GM19025 (cell line): ENCODE results near the gene STAT5B.
"Not testable (repeated sequence)": the region's sequence is repeated elsewhere in the genome, so short reads cannot be mapped to it uniquely, and the experiment has no call there.

Experiments
- ATAC-seq: cut with Tn5 transposase; IDR thresholded peaks from one replicate; pipeline ENCODE4 v1.9.1; 2021; ENCODE audit warnings: mild to moderate bottlenecking, low read depth, moderate library complexity; ENCODE audit not compliant: unreplicated experiment

The STAT5B gene

DNA sequence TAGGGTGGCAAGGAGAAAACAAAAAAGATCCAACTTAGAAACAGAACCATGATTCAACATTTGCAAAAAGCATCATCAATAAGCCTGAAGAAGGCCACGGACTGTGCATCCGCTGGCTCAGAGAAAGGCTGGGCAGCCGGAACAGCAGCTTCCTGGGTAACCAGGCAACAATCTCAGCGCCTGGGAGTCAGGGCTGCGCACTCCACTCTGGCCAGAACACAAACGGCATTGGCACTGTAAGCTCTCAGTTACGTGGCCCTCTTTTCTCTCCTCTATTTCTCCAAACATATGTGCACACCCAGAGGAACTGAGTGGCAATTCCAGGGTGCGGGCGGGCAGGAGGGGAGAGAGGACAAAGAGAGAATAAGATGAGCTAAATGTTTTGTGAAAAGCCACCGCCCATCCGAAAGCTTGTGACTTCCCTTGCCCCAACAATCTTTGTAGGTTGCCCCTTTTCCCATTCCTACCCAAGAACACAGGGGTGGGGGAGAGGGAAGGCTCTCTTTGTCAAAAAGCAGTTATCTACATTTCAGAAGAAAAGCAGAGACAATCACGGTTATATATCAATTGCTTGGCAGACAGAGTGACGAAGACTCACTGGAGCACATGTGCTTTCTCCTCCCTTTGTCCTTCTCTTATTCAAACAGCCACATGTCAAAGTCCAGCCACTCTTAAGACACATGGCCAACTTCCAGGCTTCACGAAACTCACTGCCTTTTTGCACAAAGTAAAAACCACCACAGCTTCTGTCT is 75.3 kb downstream of the STAT5B start:
- no peak for ATAC-seq

DNA sequence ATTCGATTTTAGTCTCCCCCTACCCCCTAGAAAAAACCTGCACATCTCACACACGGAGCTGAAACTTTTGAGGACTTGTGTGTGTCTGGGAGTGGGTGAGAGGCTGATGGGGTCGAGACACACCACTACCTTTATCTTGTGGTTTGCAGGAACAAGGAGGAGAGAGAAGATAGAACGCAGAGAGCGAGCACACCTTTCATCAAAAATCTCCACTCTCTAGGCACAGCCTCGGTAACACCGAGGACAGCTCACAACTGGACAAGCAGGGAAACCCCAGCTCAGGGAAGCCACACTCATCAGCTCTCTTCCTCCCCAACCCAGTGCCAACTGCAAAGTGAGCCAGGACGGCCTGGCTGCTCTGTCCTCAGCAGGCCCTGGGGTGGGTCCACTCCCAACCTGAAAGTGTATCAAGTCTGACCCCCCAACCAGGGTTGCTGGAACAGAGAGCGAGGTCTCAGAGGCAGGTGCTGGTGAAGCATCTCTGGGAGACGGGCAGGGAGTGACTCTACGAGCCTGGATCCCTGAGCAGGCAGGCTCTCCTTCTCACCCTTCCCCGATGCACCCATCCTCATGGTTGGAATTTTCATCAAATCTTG is 76.7 kb downstream of the STAT5B start:
- no peak for ATAC-seq

DNA sequence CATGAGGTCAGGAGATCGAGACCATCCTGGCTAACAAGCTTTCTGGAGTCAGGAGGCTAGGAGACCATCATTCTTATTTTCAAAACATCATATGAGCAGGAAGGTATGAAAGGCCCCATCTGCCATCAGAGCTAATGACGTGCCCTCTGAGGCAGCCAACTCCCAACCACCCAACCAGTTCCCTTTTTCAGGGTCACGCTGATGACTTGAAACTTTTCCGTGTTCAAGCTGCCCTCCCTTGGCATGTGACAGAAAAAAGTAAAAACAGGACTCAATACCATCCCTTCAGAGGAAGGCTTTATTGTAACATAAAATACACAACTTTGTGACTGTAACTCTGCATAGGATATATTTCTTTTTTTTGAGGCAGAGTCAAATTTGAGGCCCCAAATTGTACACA is 77.3 kb downstream of the STAT5B start:
- ATAC-seq = no peak

DNA sequence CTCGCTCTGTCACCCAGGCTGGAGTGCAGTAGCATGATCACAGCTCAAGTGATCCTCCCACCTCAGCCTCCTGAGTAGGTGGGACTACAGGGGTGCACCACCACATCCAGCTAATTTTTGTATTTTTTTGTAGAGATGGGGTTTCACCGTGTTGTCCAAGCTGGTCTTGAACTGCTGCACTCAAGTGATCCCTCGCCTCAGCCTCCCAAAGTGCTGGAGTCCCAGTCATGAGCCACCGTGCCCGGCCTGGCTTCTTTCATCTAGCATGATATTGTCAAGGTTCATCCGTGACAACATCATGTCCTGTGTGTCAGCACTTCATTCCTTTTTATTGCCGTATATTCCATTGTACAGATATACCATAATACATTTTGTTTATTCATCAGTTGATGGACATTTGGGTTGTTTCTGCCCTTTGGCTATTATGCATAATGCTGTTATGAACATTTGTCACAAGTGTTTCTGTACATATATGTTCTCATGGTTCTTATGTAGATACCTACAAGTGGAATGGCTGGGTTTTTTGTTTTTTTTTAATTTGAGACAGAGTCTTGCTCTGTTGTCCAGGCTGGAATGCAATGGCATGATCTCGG is 78.5 kb downstream of the STAT5B start:
- ATAC-seq = no peak

DNA sequence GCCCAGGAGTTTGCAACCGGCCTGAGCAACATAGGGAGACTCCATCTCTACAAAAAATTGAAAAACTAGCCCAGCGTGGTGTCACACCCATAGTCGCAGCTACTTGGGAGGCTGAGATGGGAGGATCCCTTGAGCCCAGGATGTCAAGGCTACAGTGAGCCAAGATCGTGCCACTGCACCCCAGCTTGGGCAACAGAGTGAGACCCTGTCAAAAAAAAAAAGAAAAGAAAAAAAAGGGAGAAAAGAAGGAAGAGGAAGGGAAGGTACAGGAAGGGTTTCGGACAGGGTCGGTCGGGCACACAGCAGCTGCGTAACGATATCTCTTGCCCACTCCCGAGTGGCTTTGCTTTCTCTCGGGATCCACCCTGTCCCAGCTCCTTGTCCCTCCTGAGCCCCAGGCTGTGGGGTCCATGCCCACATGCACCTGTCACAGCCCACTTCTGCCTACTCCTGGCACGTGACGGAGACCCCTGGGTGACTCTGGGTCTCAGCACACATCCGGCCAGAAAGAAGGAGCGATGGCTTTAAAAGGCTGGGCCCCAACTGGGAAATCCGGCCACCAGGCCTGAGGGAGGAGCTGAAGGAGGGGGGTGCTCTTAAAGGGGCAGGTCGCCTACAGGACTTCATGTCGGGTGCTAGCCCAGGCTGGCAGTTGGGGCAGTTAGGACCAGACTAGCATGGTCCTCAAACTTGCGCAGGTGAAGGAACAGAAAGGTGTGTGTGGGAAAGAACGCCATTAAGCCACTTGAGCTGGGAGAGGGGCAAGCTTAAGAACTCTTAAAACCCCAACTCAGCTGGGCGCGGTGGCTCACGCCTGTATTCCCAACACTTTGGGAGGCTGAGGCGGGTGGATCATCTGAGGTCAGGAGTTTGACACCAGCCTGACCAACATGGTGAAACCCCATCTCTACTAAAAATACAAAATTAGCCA is 82.0 kb downstream of the STAT5B start, which contains the start of gene GHDC:
Gene GHDC, minus strand, starts transcription at position 526 of the 931 bp plus-strand sequence. CDS start 913 bp downstream, outside the sequence.
- ATAC-seq = peak; percentile 94

DNA sequence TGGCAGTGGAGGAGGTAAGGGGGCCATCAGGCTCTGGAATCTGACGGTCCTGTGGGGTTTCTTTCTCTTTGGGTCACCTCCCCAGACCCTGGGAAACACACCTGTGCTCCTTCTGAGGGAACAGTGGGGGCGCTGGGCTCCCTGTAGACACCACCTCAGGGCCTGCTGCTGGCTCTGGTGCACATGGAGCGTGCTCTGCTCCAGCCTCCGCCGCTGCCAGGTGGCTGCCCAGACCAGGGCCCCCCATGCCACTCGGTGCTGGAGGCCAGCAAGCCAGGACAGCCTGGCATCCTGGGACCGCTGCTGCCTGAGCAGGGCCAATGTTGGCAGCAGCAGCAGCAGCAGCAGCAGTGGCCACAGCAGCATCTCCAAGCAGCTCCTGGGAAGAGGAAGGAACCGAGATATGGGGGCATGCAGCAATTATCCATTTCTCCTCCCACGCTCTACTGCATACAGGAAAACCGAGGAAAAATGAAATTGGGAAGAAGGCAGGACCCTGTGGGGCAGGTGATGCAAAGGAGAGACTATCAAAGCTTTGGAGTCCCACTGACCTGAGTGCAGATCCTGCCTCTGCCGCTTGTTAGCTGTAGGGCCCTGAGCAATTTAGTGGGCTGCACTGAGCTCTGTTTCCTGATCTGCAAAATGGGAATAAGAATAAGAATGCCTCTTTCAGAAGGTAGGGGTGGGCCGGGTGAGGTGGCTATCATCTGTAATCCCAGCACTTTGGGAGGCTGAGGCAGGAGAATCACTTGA is 82.8 kb downstream of the STAT5B start:
- no peak for ATAC-seq

DNA sequence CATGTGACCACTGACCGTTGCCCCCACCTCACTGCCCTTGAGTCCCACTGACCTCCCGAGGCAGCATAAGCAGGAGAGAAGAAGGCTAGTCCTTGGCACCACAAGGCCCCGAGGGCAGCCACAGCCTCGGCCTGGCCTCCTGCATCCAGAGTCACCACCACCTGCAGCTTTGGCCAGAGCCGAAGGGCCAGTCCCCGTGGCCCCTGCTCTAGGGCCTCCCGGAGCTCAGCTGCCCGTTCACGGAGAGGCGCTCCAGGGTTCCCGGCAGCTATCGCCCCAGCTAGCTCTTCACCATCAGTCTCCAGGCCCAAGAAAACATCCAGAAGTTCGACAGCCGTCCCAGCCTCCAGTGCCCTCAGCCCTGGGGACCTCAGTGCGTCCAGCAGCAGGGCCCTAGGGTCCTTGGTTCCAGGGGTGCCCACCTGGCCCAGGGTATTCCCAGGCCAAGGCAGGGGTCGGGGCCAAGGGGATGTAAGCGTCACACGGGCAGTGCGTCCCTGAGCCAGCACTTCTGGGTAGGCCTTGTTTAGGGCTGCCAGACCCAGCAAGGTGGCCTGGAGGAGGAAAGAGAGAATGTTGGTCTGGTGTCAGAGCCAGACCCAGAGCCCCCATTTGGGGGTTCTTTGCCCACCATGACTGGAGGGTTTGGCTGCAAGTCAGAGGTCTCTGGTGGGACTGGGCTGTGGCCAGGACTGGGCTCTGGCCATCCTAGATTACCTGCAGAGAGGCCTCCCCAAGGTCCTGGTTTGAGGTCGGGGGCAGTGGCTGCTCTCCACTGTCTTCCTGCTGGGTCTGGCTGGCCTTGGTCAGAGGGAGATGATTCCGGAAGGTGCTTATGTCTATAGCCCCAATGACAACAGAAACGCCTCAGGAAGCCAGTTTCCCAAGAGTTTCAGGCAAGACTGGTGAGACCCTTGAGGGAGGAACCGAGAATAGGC is 83.7 kb downstream of the STAT5B start:
- ATAC-seq = no peak

DNA sequence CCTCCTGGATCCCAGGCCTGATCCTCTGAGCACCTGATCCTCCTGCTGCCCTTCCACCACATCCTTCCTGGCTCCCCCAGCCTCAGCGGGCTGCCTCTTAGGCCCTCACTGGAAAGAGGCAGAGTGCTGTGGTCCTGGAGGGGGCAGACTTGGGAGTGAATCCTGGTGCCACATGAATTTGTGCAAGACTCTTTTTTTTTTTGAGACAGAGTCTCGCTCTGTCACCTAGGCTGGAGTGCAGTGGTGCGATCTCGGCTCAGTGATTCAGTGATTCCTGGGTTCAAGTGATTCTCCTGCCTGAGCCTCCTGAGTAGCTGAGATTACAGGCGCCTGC is 84.9 kb downstream of the STAT5B start:
- ATAC-seq = no peak

DNA sequence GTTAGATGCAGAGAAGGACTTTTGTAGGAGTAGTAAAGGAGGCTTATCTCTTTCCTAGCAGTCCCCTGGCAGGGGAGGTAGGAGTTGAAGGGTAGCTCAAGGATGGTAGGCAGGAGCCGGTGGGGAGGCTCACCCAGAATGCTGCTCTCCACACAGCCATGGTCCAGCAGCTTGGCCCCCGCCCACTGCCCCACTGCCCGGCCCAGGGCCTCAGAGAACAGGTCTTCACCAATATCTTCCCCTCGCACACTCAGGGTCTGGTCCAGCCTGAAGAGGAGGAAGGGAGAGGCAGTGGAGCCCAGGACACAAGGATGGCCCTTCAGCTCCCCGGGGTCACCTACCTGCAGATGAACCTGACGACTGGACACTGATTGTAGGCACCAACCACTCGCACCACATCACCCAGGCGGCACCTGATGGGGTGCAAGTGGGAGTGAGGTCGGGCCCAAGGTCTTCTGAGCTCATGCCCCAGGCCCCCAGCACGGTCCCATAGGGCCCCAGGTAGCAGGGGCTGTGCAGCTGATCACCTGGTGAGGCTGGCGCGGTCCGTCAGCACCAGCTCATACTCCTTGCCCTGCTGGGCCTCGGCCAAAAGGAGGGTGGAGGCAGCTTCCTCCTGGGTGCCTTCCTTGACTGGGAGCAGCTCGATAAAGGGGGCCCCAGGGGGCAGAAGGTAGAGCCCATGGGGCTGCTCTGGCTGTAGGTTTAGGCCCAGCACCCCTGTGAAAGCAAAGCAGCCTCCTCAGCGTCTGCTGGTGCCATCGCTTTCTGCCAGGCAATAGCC is 85.5 kb downstream of the STAT5B start:
- no peak for ATAC-seq

DNA sequence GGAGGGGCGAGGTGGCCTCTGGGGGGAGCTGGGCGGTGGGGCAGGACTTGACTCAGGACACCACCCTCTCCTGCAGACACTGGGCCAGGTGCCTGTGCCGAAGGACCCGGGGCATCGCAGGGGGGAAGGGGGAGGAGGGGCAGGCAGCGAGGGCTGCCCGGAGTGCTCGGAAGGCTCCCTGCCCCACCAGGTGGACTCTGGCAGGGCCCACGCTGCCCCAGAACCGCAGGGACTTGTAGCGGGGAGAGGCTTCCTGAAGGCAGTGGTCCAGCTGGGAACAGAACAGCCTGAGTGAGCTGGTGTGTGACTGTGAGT is 86.6 kb downstream of the STAT5B start:
- no peak for ATAC-seq

DNA sequence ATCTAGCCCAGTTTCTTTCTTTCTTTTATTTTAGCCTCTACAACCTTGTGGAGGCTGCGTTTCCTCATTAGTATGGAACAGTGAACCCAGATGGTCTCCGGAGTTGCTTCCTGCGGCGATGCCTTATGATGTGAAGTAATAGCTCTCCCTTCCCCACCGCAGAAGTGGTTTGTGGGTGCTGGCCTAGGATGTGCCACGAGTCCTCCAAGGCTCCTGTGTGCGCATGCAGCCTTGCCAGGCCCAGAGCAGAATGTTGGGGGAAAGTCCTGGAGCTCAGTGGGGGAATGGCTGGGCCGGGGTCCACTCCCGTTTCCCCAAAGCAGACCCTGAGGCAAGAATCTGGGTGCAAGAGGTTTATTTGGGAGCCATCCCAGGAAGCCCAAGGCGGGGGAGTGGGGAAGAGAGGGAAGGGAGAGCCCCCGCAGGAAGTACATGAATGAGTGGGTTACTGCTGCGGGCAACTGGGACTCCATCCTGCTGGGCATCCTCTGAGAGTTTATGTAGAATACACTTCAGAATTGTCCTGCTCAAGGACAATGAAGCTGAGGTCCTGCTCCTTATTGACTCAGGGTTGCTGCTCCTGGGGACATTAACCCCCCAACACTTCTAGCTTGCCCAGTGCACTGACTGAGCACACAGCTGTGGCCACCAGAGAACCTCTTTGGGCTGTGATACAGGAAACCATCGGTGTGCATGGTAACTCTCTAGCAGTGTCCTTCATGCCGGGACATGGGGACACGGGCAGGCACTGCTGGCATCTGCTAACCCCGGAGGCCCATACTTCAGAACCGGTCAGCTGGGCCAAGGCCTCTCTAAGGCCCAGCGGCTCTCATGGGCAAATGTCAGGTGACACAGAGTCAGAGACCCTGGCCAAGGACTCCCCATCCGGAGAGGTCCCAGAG is 87.2 kb downstream of the STAT5B start:
- no peak for ATAC-seq

DNA sequence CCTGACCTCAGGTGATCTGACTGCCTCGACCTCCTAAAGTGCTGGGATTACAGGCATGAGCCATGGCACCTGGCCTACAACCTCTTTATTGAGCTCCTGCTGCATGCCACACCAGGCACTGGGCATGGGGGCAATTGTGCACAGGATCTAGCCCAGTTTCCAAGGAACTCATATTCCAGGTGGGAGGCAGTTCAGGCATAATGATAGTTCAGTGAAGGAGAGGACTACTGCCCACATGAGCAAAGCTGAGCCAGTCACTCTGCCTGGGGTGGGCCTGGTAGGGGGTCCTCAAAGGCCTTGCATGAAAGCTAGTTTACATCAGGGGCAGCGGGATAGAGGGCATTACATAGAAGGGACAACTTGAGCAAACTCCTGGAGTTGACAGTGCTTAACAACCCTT is 88.4 kb downstream of the STAT5B start:
- no peak for ATAC-seq

DNA sequence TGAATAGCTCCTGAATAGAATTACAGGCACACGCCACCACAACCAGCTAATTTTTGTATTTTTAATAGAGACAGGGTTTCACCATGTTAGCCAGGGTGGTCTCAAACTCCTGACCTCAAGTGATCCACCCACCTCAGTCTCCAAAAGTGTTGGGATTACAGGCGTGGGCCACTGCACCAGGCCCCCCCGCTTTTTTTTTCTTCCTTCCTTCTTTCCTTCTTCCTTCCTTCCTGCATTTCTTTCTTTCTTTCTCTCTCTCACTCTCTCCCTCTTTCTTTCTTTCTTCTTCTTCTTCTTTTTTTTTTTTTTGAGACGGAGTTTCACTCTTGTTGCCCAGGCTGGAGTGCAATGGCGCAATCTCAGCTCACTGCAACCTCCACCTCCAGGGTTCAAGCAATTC is 90.0 kb downstream of the STAT5B start:
- not testable (repeated sequence) for ATAC-seq

DNA sequence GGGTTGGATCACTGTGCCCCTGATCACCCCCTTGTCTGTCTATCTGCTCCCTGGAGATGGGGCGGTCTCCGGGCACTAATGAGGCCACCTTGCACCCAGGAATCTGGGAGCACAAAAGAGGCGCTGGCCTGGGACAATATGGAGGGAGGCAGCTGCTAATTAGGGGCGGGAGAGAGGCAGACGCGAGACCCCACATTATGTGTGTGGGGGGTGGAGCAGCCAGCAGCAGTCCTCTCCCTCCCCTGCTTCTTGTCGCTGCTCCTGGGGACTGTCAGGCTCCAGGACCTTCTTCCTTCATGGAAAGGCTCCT is 90.6 kb downstream of the STAT5B start:
- no peak for ATAC-seq

DNA sequence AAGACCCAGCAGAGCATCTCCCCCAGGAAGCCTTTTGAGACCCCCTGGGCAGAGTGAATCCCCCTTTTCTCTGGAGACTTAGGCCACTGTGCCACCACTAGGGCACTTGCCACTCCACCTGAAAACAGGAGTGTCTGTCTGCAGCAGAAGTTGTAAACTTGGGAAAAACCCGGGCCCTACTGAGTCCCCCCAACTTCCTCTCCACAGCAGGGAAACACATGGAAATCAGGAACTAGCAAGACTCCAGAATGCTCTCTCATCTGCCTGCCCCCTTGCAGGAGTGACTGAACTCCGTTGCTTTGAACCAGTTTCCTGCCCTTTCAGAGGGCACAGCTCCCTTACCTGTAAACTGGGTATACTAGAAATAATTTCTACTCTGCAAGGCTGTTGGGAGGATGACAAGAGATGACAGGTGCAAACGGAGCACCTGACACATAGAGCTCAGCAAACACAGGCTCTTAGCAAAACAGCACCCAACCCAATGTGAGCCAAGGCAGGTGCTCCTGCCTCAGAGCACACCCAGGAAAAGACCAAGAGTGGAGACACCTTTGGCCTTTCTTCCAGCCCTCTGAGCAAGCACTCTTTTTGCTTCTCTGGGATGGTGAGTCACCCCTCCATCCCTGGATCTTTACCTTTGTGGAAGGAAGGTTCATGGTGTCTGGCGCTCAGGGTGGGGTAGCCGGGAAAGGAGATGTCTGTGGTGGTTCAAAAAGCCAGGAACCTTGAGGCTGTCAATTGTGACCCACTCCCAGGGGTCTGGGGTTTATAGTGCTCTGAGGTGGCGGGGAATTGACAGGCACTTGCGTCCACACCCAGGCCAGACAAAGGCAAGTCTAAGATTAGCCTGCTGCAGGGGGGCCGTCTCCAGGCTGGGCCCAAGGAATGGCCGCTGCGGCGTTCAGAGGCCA is 91.2 kb downstream of the STAT5B start, which contains the start of gene HCRT:
Gene HCRT, minus strand, starts transcription at position 740 of the 908 bp plus-strand sequence. Its CDS starts 87 bp downstream, at position 653.
- no peak for ATAC-seq
